Kidney (tissue), 14 donors: ENCODE measurements around the gene TRIM52. TPM values are rescaled to one million over a fixed set of nuclear protein-coding genes. Genes with fewer than 3 reads are reported as not detected.

Experiments
- DNase-seq, 5 donors: peaks; one replicate each; pipeline ENCODE4 v3.0.0-alpha.2; 2013 to 2020
- FAIRE-seq: peaks from 2 replicates; lab custom pipeline; 2012; peaks lifted over from hg19 to GRCh38; lab: Jason Lieb, UNC
- H3K27ac ChIP-seq, 2 donors: one replicate each; pipeline ENCODE4 v1.7.0; 2013; ENCODE audit warnings: low read depth in 2 of 2, low read length in 2 of 2, inconsistent platforms in 1 of 2
- H3K27me3 ChIP-seq: one replicate; pipeline ENCODE4 v1.7.1; 2013; ENCODE audit warnings: low read length, inconsistent platforms; ENCODE audit not compliant: control insufficient read depth, insufficient read depth
- H3K36me3 ChIP-seq, 3 donors: one replicate each; pipeline versions ENCODE4 v1.7.0 to v1.7.1; 2013; ENCODE audit warnings: low read length in 3 of 3, control low read depth in 1 of 3, inconsistent platforms in 1 of 3; ENCODE audit not compliant: insufficient read depth in 3 of 3, control insufficient read depth in 2 of 3
- H3K4me1 ChIP-seq, 3 donors: one replicate each; pipeline versions ENCODE4 v1.7.0 to v1.7.1; 2013; ENCODE audit warnings: low read length in 3 of 3, inconsistent platforms in 1 of 3, low read depth in 1 of 3; ENCODE audit not compliant: control insufficient read depth in 2 of 3, insufficient read depth in 2 of 3
- H3K4me3 ChIP-seq, 3 donors: one replicate each; pipeline versions ENCODE4 v1.7.0 to v1.8.1; 2013; ENCODE audit warnings: low read length in 3 of 3, control low read depth in 1 of 3, inconsistent platforms in 1 of 3
- H3K9ac ChIP-seq, 3 donors: one replicate each; pipeline versions ENCODE4 v1.7.0 to v1.7.1; 2013; ENCODE audit warnings: low read length in 3 of 3, control low read depth in 1 of 3, inconsistent platforms in 1 of 3
- H3K9me3 ChIP-seq, 3 donors: one replicate each; pipeline versions ENCODE4 v1.7.0 to v1.7.1; 2013; ENCODE audit warnings: low read length in 3 of 3, control low read depth in 1 of 3, inconsistent platforms in 1 of 3; ENCODE audit not compliant: control insufficient read depth in 2 of 3, insufficient read depth in 1 of 3
- CTCF ChIP-seq: IDR thresholded peaks from 3 replicates; pipeline ENCODE4 v1.5.1; 2012; ENCODE audit warnings: mild to moderate bottlenecking, moderate library complexity, borderline replicate concordance; ENCODE audit not compliant: insufficient read depth; ENCODE audit errors: extremely low read depth
- intact Hi-C: fragments of 100-400 bp; cut with DNase I; formaldehyde crosslinking; loops from one replicate; pipeline ENCODE4 v1.11.1; 2022
- polyA plus RNA-seq: library from polyadenylated mRNA; stranded (reverse); fragments of 350-450 nt; fragmentation: Illumina TruSeq; extraction: RNeasy Lipid Tissue Mini Kit (QIAGEN cat#74804); gene quantifications from one replicate; pipeline ENCODE4 v1.2.3, GENCODE V29; 2014; ENCODE audit warnings: low read depth, low replicate concordance; ENCODE audit not compliant: insufficient read depth
- total RNA-seq: library from RNA; stranded (reverse); fragmentation: NEBNext Ultra II Directional; extraction: Animal tissue kit (Norgen Biotek cat#: 25700); gene quantifications from one replicate; pipeline ENCODE4 v1.2.1, GENCODE V29; 2021
- donor health status: control.
- donor health status: control.
- donor health status: control.
- donor health status: control.
- donor health status: control.
- donor health status: DM: yes; HTN: yes; CAD: no.
- donor health status: Normal renal cell carcinoma (clear cell type).

Gene TRIM52
- total and polyA plus RNA-seq, 2 donors from 2014 or later = 9.7 to 18.4 TPM

GRCh38 chr5:181224390-181225229 is 36.3 kb downstream of the TRIM52 start:
- Histone ChIP-seq H3K27ac (no peak overlapping the region), H3K9me3 (no peaks in the 10 kb centered on the region), H3K36me3 (peaks cover 0 to 2% (median 0%) of the 10 kb centered on the region in 3 donors), H3K27me3 (no peaks in the 10 kb centered on the region), H3K9ac (peak overlapping the region; percentile 66 to 91 (median 84)), H3K4me3 (peak overlapping the region; percentile 71 to 96 (median 93)), H3K4me1 (peaks cover 0 to 9% (median 8%) of the 10 kb centered on the region in 3 donors)
- FAIRE-seq (no peak), DNase-seq (peak in 1 of 5 donors; percentile 83)
- intact Hi-C loops = no loop called here
- no peak for TF ChIP-seq CTCF

- Histone ChIP-seq H3K4me1 (peaks cover 0 to 9% (median 8%) of the 10 kb centered on the region in 3 donors), H3K9ac (peak overlapping the region; percentile 66 to 91 (median 84)), H3K36me3 (no peaks in the 10 kb centered on the region), H3K27ac (peak overlapping the region; percentile 96), H3K27me3 (no peaks in the 10 kb centered on the region), H3K4me3 (peak overlapping the region; percentile 71 to 96 (median 93)), H3K9me3 (no peaks in the 10 kb centered on the region)
- intact Hi-C loops = no loop called here
- FAIRE-seq (no peak), DNase-seq (peak in 4 of 5 donors; percentile 85 to 92 (median 90))
- no peak for TF ChIP-seq CTCF
Measured at GRCh38 chr5:181223729-181224389, 37.1 kb downstream of the TRIM52 start.

- peak within 1 kb of the TSS; percentile 71 to 96 (median 93) for H3K4me3 ChIP-seq
- TF ChIP-seq CTCF = peak; percentile 14
- intact Hi-C loops = no loop called here
- no peaks in the 10 kb centered on the region for H3K36me3 ChIP-seq
- H3K9ac ChIP-seq = peak within 1 kb of the TSS; percentile 75 to 91 (median 84)
- peak within 1 kb of the TSS; percentile 96 for H3K27ac ChIP-seq
- peaks cover 0 to 9% (median 8%) of the 10 kb centered on the region in 3 donors for H3K4me1 ChIP-seq
- FAIRE-seq (no peak), DNase-seq (peak; percentile 98 to 100 (median 99))
- no peaks in the 10 kb centered on the region for H3K9me3 ChIP-seq
- no peaks in the 10 kb centered on the region for H3K27me3 ChIP-seq
Measured at GRCh38 chr5:181223058-181223728, 37.8 kb downstream of the TRIM52 start, which contains the start of gene TRIM41. Gene TRIM41 (plus strand): TSS chr5:181223281. CDS start chr5:181224000, 719 bp downstream.
